Measurements from ENCODE around the gene WDR62.
A peak's percentile ranks its signal among the peaks of the same experiment; 100 is the strongest.

Gene WDR62

DNA sequence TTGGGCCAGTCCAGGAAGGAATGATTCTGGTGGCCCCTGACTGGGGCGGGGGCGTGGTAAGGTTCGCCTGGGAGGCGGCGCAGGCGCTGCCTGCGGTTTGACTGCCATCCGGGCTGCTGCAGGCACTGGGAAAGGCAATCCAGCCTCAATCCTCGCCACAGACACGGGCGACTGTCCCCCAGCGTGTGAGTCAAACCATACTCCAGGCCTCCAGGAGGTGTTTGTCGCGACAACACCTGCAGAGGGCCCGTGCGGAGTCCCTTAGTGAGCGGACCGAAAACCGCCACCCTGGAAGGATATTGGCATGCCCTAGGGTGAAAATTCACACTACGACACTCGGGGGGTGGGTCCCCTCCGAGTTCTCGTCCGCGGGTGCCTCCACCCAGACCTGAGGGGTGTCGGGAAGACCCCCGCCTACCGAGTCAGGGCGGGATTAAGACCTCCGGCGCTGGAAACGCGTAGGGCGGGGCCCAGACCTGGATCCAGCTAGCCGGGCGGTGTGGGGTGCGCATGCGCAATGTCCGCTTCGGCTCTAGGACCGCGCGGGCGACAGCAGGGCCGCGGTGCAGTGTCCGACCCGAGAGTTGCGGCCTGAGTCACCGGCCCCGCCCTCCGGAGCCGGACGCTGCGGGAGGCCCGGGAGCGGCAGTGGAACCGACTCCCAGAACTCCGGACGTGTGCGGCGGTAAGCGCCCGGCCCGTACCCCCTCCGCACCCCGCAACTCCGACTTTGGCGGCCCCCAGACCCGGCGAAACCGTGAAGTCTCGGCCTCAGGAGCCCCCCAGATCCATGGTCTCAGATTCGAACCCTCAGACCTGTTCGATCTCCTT, 85.0 kb downstream of the WDR62 start, which contains the start of gene CAPNS1:
CAPNS1 (plus strand) TSS at position 594 of the 831 bp plus-strand sequence. CDS start 946 bp downstream, outside the sequence.
- peak; percentile 84 to 88 for DNase-seq (ENCODE audit: extremely low read depth in 1 of 2, low read depth in 1 of 2)

DNA sequence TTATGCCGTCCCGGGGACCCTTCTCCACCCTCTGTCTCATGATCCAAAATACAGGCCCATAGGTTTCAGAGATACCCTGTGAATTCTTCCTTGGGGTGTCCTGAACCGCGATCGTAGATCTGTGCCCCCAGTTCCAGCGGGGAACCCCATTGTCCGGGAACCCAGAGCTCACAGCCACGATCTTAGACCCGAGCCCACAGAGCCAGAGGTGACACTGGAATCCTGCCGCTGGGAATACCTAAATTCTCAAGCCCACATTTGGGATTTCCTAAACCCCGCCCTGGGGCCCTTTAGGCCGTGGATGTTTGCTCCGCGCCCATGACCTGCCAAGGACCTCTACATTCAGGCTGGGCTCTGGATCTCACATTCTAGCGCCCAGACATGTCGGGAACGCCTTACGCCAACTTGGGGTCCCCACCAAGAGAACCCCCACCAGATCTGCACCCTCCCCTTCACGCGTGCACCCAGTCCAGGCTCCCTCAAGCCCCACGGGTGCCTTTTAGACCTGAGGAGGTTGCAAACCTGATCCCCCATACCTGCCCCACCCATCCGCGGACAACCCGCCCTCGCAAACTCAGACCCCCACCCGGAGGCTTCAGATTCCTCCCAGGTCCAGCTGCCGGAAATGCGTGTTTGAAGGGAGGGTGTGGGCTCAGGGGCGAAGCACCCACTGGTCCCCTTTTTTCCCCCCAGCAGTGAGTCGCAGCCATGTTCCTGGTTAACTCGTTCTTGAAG, 85.8 kb downstream of the WDR62 start:
- DNase-seq (ENCODE audit: extremely low read depth in 1 of 2, low read depth in 1 of 2): peak in 1 of 2 donors; percentile 17

DNA sequence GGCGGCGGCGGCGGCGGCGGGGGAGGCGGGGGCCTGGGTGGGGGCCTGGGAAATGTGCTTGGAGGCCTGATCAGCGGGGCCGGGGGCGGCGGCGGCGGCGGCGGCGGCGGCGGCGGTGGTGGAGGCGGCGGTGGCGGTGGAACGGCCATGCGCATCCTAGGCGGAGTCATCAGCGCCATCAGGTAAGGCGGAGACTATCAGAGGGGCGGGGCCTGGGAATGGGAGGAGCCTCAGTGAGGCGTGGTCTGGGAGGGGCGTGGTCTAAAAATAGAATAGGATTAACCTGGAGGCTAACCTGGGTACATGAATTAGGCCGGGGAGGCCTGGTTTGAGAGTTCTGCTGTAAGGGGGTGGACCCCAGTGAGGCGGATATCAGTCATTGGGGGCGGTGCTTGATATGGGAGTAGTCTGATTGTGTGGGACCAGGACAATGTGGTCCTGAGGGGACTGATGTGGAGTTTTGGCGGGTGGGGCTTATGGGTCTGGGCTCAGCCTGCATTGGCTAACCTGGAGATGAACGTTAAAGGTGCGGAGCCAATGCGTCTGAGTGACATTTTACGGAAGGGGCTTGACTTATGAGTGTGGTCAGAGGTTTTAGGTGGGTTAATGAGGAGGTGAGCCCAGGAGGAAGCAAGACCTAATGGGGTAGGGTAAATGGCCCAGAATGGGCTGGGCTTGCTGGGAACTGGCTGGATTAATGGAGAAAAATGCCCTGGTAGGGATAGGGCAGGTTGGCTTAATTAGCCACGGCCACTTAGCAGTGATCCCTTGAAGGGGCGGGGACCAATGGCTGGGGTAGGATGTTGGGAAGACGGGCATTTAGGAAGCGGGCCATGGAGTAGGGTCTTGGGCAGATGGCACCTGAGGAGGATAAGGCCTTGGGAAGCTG, 86.6 kb downstream of the WDR62 start:
- DNase-seq (ENCODE audit: extremely low read depth in 1 of 2, low read depth in 1 of 2): peak; percentile 73 to 81

DNA sequence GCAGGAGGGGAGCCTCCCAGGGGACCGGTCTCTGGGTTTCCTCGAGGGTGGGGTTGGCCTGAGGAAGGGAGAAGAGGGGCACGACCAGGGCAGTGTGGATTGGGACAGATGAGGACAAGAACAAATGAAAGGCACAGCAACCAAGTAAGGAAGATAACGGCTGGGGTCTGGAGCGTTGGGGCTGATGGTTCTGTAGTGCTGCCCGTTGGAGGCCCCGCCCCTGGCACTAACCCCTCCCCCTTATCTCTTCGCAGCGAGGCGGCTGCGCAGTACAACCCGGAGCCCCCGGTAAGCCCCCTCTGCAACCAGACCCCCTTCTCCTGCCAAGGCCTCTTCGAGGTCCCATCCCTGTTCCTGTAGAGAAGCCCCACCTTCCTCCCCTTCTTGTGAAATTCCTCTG, 87.3 kb downstream of the WDR62 start:
- DNase-seq (ENCODE audit: extremely low read depth in 1 of 2, low read depth in 1 of 2): no peak

DNA sequence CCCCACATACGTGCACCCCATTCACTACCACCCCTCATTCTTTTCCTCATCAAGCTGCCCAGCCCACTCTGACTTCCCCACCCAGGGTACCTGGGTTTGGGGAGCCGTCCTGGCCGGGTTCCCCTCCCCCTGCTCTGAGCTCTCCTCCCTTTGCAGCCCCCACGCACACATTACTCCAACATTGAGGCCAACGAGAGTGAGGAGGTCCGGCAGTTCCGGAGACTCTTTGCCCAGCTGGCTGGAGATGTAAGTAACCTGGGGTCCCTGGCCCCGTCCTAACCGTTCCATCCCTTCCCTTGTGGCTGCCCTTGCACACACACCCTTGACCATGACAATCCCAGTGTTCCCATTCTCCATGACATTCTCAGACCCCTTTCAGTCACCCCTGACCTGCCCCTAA, 87.8 kb downstream of the WDR62 start:
- DNase-seq (ENCODE audit: extremely low read depth in 1 of 2, low read depth in 1 of 2): no peak

DNA sequence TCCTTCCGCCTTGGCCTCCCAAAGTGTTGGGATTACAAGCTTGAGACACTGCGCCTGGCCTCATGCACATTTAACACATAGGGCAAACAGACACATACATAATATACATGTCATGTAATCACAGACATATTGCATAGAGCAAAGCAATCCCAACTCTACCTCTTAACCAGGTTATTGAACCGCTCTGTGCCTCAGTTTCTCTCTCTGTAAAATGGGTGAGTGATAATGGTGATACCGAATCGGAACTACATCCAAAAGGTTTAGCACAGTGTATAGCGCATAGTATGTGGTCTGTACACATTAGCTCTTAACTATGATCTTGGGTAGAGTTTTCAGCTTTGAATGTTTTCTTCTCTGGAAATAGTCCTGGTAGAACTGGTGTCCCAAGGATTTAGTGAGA, 89.9 kb downstream of the WDR62 start:
- DNase-seq (ENCODE audit: extremely low read depth in 1 of 2, low read depth in 1 of 2): no peak

DNA sequence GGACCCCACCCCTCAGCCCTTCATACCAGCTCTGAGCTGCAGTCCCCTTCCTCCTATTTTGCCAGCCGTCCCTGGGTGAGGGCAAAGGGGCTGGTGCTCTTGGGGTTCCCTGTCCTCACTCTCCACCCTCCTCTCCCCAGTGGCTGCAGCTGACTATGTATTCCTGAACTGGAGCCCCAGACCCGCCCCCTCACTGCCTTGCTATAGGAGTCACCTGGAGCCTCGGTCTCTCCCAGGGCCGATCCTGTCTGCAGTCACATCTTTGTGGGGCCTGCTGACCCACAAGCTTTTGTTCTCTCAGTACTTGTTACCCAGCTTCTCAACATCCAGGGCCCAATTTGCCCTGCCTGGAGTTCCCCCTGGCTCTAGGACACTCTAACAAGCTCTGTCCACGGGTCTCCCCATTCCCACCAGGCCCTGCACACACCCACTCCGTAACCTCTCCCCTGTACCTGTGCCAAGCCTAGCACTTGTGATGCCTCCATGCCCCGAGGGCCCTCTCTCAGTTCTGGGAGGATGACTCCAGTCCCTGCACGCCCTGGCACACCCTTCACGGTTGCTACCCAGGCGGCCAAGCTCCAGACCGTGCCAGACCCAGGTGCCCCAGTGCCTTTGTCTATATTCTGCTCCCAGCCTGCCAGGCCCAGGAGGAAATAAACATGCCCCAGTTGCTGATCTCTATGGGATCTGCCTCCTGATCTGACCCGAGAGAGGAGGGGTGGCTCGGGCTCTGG, 95.1 kb downstream of the WDR62 start:
- no peak for DNase-seq (ENCODE audit: extremely low read depth in 1 of 2, low read depth in 1 of 2)

DNA sequence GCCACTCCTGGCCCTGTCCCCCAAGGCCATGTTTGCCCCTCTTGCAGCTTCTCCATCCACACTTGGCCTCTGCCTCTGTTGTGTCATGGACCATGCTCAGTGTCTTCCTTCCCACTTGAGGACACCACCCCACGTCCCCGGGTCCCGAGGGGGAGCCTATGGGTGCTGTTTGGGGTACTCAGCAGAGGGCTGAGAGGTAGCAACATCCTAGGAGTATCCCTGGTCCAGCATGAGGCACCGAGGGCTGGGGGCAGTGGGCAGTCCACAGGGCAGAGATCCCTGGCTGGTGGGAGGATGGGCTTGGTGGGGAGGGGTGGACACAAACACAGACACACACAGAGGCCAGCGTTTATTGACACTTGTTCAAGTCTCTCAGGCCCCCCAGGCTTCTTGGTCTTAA, 95.9 kb downstream of the WDR62 start:
- no peak for DNase-seq (ENCODE audit: extremely low read depth in 1 of 2, low read depth in 1 of 2)

DNA sequence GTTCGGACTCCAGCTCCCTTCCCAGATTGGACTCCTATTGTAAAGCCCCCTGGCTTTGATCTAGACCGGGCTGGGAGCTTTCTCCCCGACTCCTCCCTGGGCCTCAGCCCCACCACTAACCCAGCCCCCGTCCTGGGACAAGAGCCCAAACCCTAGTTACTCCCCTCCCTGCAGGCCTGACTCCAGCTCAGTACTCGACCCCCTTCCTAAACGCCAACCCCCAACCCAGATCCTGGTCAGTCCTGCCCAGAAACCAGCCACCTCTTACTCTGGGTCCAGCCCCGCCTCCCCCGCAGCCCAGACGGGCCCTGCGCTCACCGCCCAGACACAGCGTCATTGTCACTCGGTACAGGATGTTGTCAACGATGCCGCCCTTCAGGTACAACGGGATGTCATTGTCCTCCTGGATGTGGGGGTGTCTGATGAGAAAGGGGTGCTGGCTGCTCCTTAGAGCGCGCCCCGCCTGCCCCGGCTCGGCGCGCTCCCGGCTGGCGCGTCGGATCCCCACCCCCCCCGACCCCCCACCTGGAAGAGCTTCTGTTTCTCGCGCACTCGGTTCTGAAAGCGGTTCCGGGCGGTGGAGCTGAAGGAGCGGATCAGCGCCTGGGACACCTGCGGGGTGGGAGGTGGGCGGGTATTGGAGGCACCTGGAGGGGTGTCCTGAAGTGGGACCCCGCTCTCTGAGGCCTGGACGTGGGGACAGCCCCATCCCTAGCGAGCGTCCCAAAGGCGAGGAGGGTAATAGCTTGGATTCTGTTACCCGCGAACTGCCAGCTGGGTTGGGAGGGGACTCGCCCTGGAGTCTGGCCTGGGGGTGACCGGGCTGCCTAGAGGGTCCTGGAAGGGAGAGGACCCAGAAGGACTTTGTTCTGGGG, 96.7 kb downstream of the WDR62 start:
- DNase-seq (ENCODE audit: extremely low read depth in 1 of 2, low read depth in 1 of 2): no peak

DNA sequence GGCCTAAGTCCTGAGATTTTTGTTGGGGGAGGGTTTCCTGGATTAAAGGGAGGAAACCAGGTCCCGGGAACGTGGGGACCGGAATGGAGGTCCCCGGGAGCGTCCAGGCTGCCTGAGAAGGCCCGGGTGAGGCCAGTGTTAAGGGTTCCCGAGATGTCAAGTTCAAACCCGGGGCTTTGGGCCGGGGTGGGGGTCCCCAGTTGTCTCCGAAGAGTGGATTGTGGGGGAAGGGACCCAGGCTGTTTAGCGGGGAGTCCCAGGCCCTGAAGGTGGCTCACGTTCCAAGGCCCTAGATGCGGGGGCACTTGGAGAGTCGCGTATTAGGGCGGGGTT, 97.3 kb downstream of the WDR62 start:
- DNase-seq (ENCODE audit: extremely low read depth in 1 of 2, low read depth in 1 of 2): no peak

DNA sequence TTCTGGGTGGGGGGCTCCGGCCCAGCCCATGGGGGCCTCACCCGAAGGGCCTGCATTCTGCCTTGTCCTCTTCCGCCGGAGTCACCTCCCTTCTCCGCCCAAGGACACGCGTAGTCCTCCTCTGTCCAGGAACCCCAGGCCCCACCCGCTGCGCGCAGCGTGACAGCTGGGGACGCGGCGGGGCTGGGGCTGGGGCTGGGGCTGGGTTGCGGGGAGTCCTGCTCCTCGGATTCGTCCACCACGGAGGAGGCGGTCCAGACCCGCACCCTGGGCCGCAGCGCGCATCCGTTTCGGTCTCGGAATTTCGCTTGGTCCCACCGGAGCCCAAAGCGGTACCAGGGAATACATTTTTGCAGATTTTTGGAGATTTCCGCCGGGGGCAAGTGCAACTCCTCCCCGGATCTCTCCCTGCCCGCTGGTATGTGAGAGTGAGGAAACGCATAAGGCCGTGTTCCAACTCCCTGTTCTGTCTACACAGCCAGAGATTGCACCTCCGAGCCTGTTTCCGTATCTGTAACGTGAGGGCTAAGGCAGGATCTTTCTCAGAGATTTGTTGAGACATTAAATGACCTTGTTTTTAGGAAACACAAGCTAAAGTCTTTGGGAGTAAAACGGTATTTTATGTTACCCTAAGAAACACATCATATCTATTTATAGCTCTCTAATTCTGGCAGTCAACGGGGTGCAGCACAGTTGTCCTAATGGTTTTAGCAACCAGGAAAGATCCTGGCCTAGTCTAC, 97.8 kb downstream of the WDR62 start, which contains the start of gene COX7A1:
COX7A1 (minus strand) TSS at position 96 of the 740 bp plus-strand sequence; CDS start at position 56, 40 bp downstream.
- no peak for DNase-seq (ENCODE audit: extremely low read depth in 1 of 2, low read depth in 1 of 2)

DNA sequence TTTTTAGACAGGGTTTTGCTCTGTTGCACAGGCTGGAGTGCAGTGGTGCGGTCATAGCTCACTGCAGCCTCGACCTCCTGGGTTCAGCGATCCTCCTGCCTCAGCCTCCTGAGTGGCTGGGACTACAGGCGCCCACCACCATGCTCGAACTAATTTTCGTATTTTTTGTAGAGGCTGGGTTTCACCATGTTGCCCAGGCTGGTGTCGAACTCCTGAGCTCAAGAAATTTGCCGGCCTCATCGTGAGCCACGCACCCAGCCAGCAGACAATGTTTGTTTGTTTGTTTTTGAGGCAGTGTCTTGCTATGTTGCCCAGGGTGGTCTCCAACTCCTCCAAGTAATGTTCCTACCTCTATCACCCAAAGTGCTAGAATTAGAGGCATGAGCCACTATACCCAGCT, 98.4 kb downstream of the WDR62 start:
- no peak for DNase-seq (ENCODE audit: extremely low read depth in 1 of 2, low read depth in 1 of 2)

Measured in activated CD8-positive, alpha-beta memory T cell treated with anti-CD3 and anti-CD28 coated beads for 1 hour (primary cell).